ENCODE measurements around the gene RANBP1.

The RANBP1 gene

GRCh38 chr22:20175597-20175900, 59.6 kb downstream of the RANBP1 start:
- no peak for DNase-seq

- no peak for DNase-seq
These were observed 60.6 kb downstream of the RANBP1 start for GRCh38 chr22:20176421-20177085.
